GM23338 (cell line): ENCODE data around the gene BTRC. TPM values are rescaled to one million over a fixed set of nuclear protein-coding genes. Genes with fewer than 3 reads are reported as not detected.

Experiments used
- ATAC-seq: fragments of 200-7000 bp; cut with Tn5 transposase; 3 replicates; pipeline ENCODE4 v1.9.1; 2020
- DNase-seq: peaks from one replicate; pipeline ENCODE4 v3.0.0-alpha.2; 2015; ENCODE audit warnings: low spot score
- H2AFZ ChIP-seq: fragments of 200-600 bp; sonication (generic); 2 replicates; pipeline ENCODE4 v1.8.0; 2016; ENCODE audit warnings: antibody characterized with exemption, mild to moderate bottlenecking, moderate library complexity
- H3F3A ChIP-seq: fragments of 200-600 bp; sonication (generic); replicated peaks from 2 replicates; pipeline ENCODE4 v1.8.0; 2017; ENCODE audit warnings: antibody characterized with exemption, mixed run types, low read depth
- H3K27ac ChIP-seq: fragments of 200-600 bp; sonication (generic); 2 replicates; pipeline ENCODE4 v1.6.1; 2016; ENCODE audit warnings: low read depth
- H3K27me3 ChIP-seq: fragments of 200-600 bp; sonication (generic); 2 replicates; pipeline ENCODE4 v1.8.0; 2016; ENCODE audit warnings: mild to moderate bottlenecking, mixed run types, moderate library complexity; ENCODE audit not compliant: insufficient read depth
- H3K36me3 ChIP-seq: fragments of 200-600 bp; sonication (generic); 2 replicates; pipeline ENCODE4 v1.8.0; 2016; ENCODE audit warnings: mild to moderate bottlenecking; ENCODE audit not compliant: insufficient read depth
- H3K4me1 ChIP-seq: fragments of 200-600 bp; sonication (generic); 2 replicates; pipeline ENCODE4 v1.8.0; 2016; ENCODE audit warnings: mild to moderate bottlenecking, moderate library complexity; ENCODE audit not compliant: insufficient read depth
- H3K4me2 ChIP-seq: fragments of 200-600 bp; sonication (generic); 2 replicates; pipeline ENCODE4 v1.7.1; 2017; ENCODE audit warnings: mixed run types
- H3K4me3 ChIP-seq: fragments of 200-600 bp; sonication (generic); 2 replicates; pipeline ENCODE4 v1.6.1; 2016; ENCODE audit warnings: mixed run types
- H3K79me2 ChIP-seq: fragments of 200-600 bp; sonication (generic); replicated peaks from 2 replicates; pipeline ENCODE4 v1.8.0; 2017; ENCODE audit warnings: mild to moderate bottlenecking; ENCODE audit not compliant: insufficient read depth
- H3K9me2 ChIP-seq: fragments of 200-600 bp; sonication (generic); 2 replicates; pipeline ENCODE4 v1.8.0; 2017; ENCODE audit not compliant: insufficient read depth
- H4K20me1 ChIP-seq: fragments of 200-600 bp; sonication (generic); replicated peaks from 2 replicates; pipeline ENCODE4 v1.8.0; 2017; ENCODE audit warnings: mild to moderate bottlenecking; ENCODE audit not compliant: insufficient read depth
- H3K27ac Mint-ChIP-seq: 2 replicates; pipeline ENCODE4 v1.8.0; 2020; ENCODE audit warnings: inconsistent platforms, mild to moderate bottlenecking, moderate library complexity, mixed read lengths
- H3K27me3 Mint-ChIP-seq: 3 replicates; pipeline ENCODE4 v1.8.0; 2022; ENCODE audit warnings: low read depth, mild to moderate bottlenecking, moderate library complexity, mixed read lengths, inconsistent platforms; ENCODE audit not compliant: insufficient read depth, poor library complexity
- H3K36me3 Mint-ChIP-seq: 3 replicates; pipeline ENCODE4 v1.8.0; 2021; ENCODE audit warnings: low read depth, mild to moderate bottlenecking, inconsistent platforms, moderate library complexity, mixed read lengths
- H3K4me1 Mint-ChIP-seq: 3 replicates; pipeline ENCODE4 v1.8.0; 2020; ENCODE audit warnings: mild to moderate bottlenecking, inconsistent platforms, mixed read lengths
- H3K4me3 Mint-ChIP-seq: 3 replicates; pipeline ENCODE4 v1.8.0; 2021; ENCODE audit warnings: moderate library complexity, mild to moderate bottlenecking, inconsistent platforms, mixed read lengths
- H3K9me3 Mint-ChIP-seq: 3 replicates; pipeline ENCODE4 v1.8.0; 2020; ENCODE audit warnings: moderate library complexity, mild to moderate bottlenecking, inconsistent platforms, mixed read lengths
- CTCF ChIP-seq, 2 experiments: fragments of 200-600 bp in 1 of 2; sonication (generic) in 1 of 2; conservative IDR thresholded peaks; 2 replicates each; pipeline versions ENCODE4 v1.5.1 to v1.6.1; 2016 to 2017; ENCODE audit warnings: antibody characterized with exemption in 2 of 2, low read depth in 2 of 2, mild to moderate bottlenecking in 2 of 2, moderate library complexity in 1 of 2
- JUNB ChIP-seq: IDR thresholded peaks from one replicate; pipeline ENCODE4 v1.6.1; 2016; ENCODE audit warnings: antibody characterized with exemption; ENCODE audit not compliant: unreplicated experiment
- POLR2AphosphoS5 ChIP-seq: IDR thresholded peaks from 2 replicates; pipeline ENCODE4 v1.6.1; 2016; ENCODE audit warnings: antibody characterized with exemption, low read depth
- REST ChIP-seq: IDR thresholded peaks from one replicate; pipeline ENCODE4 v1.6.1; 2018; ENCODE audit warnings: antibody characterized with exemption; ENCODE audit not compliant: unreplicated experiment
- STAT1 ChIP-seq: IDR thresholded peaks from one replicate; pipeline ENCODE4 v1.6.1; 2016; ENCODE audit warnings: antibody characterized with exemption; ENCODE audit not compliant: unreplicated experiment
- polyA plus RNA-seq: library from polyadenylated mRNA; unstranded; fragments of >200 nt; fragmentation: Nextera tagmentation; extraction: Ambion mirVana; gene quantifications from 2 replicates; pipeline ENCODE4 v1.2.1, GENCODE V29; 2016
- total RNA-seq: library from RNA; depleted of rRNA; stranded (reverse); fragments of >200 nt; shearing (Covaris generic); gene quantifications from 2 replicates; pipeline ENCODE4 v1.2.3, GENCODE V29; 2014

BTRC gene
- total and polyA plus RNA-seq, 2 experiments from 2014 or later: 10.0 to 17.5 TPM

- H3K4me3 Mint-ChIP-seq: peak overlapping the region; percentile 62
- peaks cover 52% of the 10 kb centered on the region for H3K4me1 Mint-ChIP-seq
- Histone ChIP-seq H4K20me1 (no peaks in the 10 kb centered on the region), H3K4me2 (peak overlapping the region; percentile 64), H3K4me3 (peak overlapping the region; percentile 36), H3F3A (no peaks in the 10 kb centered on the region), H3K27me3 (no peaks in the 10 kb centered on the region), H3K36me3 (no peaks in the 10 kb centered on the region), H3K4me1 (peaks cover 53% of the 10 kb centered on the region), H3K79me2 (no peaks in the 10 kb centered on the region), H2AFZ (peak overlapping the region; percentile 25; the same call in 1 of the 2 replicates), H3K9me2 (no peaks in the 10 kb centered on the region), H3K27ac (peak overlapping the region; percentile 52)
- TF ChIP-seq POLR2AphosphoS5 (no peak), REST (no peak), CTCF (conservative IDR thresholded peaks at IDR 0.05; ENCODE audit: low read depth in 2 of 2) (no peak), STAT1 (no peak)
- H3K27ac Mint-ChIP-seq: peak overlapping the region; percentile 91
- no peaks in the 10 kb centered on the region for H3K9me3 Mint-ChIP-seq
- DNase-seq (peak; percentile 37), ATAC-seq (peak; percentile 67)
- H3K36me3 Mint-ChIP-seq: no peaks in the 10 kb centered on the region
- peaks cover 7% of the 10 kb centered on the region for H3K27me3 Mint-ChIP-seq
Observed at GRCh38 chr10:101485681-101486554, 132.0 kb downstream of the BTRC start.

- no peak for ATAC-seq
- peaks cover 57% of the 10 kb centered on the region for H3K4me1 Mint-ChIP-seq
- TF ChIP-seq CTCF (conservative IDR thresholded peaks at IDR 0.05; ENCODE audit: low read depth in 2 of 2) (no peak), JUNB (no peak)
Observed at GRCh38 chr10:101487399-101487798, 133.4 kb downstream of the BTRC start.

More at GRCh38 chr10:101487399-101487798, 133.4 kb downstream of the BTRC start:
- no peak for DNase-seq
- Histone ChIP-seq H3K27ac (no peak overlapping the region), H3F3A (no peaks in the 10 kb centered on the region), H3K4me1 (peaks cover 53% of the 10 kb centered on the region), H3K4me3 (no peak overlapping the region), H3K36me3 (no peaks in the 10 kb centered on the region), H3K9me2 (no peaks in the 10 kb centered on the region), H4K20me1 (no peaks in the 10 kb centered on the region), H3K4me2 (peak overlapping the region; percentile 40; the same call in 1 of the 2 replicates), H3K79me2 (no peaks in the 10 kb centered on the region), H3K27me3 (no peaks in the 10 kb centered on the region), H2AFZ (no peak overlapping the region)
- Mint-ChIP-seq H3K27ac (0 out of 2 replicates have a peak overlapping the region, but pooled peaks have one; percentile 4), H3K36me3 (no peaks in the 10 kb centered on the region), H3K4me3 (no peak overlapping the region), H3K9me3 (no peaks in the 10 kb centered on the region), H3K27me3 (peaks cover 4% of the 10 kb centered on the region)
